Occipital lobe (tissue), 3 donors: ENCODE results near the gene NMT2. TPM values are rescaled to one million over a fixed set of nuclear protein-coding genes. Genes with fewer than 3 reads are reported as not detected.

Source experiments
- DNase-seq: peaks from one replicate; lab custom pipeline; 2025; lab: John Stamatoyannopoulos, UW
- small RNA-seq: library from RNA; depleted of rRNA; stranded (forward); fragments of <200 nt; gene quantifications from one replicate; pipeline ENCODE3, GENCODE V24; 2014
- total RNA-seq: library from RNA; depleted of rRNA; stranded (reverse); fragments of >200 nt; gene quantifications from one replicate; pipeline ENCODE4 v1.2.3, GENCODE V29; 2014

NMT2 gene
- total RNA-seq, 1 donor from 2014 or later = 57.1 TPM

- DNase-seq = no peak
Observed at GRCh38 chr10:15092855-15093408, 75.6 kb downstream of the NMT2 start.

DNA sequence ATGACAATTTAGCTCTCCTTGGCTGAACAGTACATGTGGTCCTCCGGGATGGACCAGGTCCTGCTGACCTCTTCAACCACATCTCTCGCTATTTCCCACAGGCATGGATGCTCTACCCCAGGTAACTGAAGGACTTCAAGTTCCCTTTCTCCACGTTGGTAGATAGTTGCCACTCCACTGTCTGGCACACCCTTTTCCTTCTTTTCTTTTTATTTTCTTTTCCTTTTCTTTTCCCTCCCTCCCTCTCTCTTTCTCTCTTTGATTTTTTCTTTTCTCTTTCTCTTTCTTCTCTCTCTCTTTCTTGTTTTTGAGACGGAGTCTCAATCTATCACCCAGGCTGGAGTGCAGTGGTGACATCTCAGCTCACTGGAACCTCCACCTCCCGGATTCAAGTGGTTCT is 77.1 kb downstream of the NMT2 start:
- no peak for DNase-seq

- DNase-seq = peak; percentile 78
Observed at GRCh38 chr10:15088428-15089261, 79.8 kb downstream of the NMT2 start, which contains the start of gene ACBD7. Gene ACBD7, minus strand, starts transcription at chr10:15088776. Its CDS starts 48 bp downstream, at chr10:15088728.

GRCh38 chr10:15084502-15084922 is 84.0 kb downstream of the NMT2 start:
- peak; percentile 50 for DNase-seq

DNA sequence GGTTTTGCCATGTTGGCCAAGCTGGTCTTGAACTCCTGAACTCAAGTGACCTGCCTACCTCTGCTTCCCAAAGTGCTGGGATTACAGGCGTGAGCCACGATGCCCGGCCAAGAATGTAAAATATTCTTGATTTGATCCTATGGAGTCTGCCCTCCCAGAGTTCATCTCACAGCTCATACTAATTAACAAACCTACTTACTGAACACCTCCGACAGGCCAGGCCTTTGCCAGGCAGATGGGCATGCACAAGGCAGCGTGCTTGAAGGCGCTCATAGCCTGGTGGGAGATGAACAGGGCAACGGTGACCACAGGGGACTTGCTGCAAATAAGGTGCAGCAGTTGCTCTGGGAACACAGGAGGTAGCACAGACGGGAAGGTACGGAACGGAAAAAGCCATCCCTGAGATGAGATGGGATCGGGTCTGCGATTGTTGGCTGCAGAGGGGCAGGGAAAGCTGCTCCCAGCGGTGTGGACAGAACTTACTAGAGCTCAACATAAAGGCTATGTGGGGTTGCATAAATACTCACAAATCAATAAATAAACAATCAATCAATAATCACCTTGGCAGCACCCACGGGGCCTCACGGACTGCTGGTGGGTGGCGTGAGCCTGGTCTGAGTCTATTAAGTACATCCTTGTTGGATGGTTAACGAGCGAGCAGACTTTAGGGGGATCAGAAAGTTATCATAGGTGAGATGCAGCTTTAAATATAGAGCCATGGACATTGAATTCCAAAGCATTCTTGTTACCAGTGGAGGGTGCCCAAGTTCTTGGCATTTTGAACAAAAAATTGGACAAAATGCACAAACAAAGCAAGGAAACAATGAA is 84.6 kb downstream of the NMT2 start:
- DNase-seq = no peak

GRCh38 chr10:15075421-15075820 is 93.1 kb downstream of the NMT2 start:
- DNase-seq = no peak

GRCh38 chr10:15072358-15072757 is 96.1 kb downstream of the NMT2 start:
- DNase-seq = no peak

DNA sequence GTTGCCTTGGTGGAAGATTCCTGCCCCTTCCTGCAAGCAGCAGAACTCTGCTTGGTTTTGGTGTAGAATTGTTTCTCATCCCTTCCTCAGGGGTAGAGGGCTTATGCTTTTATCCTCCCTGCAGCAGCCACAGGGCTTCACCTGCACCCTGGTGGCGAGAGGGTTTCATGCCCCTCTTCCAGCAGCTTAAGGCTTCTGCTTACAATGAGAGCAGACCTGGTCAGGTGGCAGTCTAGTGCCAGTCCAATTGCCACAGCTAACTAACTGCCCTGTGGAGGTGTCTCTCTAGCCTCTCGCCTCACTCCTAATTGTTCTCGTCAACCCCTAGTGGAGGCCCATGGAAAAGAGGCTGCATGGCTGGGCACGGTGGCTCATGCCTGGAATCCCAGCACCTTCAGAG is 99.3 kb downstream of the NMT2 start:
- no peak for DNase-seq

DNA sequence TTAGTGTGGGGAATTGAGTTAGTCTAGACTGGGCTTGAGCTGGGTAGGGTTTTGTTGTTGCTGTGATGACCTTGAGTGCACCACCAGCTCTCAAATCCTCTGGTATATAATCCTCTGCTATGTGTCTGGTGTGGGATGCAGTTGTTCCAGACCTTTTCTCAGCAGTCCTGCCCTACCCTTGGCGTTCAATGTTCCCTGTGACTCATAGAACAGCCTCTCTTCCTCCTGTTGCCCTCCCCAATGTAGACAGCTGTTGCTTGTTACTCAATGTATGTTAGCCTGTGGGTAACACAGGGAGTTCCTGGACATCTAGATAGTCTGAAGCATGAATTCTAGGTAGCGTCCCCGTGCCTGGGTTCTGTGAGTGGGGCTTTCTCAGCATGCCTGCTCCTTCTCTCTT is 99.7 kb downstream of the NMT2 start:
- no peak for DNase-seq

DNA sequence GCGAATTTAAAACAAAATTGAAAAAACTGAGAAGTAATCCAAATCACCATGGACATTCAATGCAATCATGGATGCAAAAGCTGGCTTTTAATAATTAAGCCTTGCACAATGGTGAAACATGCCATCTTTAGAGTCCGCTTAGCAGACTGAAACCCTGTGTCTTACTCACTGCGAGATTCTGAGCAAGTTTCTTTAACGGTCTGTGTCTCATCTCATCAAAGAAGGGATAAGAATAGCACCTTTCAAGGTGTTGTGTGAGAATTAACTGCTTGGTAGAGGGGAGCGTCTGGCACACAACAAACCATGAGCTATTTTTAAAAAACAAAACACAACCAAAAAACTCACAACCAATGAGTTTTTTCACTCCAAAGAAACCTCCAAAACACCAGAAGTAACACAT is 101.3 kb downstream of the NMT2 start:
- no peak for DNase-seq

DNA sequence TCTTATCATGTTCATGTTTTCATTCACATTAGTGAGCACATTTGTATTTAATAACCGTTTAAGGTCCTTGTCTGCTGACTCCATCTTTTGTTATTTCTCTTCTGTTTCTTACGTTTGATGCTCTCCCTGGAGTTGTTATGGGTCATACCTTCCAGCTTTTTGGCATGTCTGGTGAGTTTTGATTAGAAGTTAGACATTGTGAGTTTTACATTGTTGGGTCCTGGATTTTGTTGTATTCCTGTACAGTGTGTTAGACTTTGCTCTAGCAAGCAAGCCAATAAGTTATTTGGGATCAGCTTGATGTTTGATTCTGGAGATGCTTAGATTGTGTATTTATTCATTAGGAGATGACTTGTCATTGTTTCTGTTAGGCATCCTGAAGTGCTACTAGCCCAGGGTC is 107.9 kb downstream of the NMT2 start:
- no peak for DNase-seq

DNA sequence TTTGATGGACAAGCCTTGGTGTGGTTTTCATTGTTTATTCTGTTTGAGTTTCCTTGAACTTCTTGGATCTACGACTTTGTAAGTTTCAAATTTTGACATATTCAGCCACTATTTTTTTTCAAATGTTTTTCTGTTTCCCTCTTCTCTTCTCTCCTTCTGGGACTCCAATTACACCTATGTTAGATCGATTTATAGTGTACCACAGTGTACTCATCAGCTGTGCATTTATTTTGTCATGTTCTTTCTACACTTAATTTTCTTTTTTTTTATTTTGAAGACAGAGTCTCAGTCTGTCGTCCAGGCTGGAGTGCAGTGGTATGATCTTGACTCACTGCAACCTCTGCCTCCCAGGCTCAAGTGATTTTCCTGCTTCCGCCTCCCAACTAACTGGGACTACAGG is 108.6 kb downstream of the NMT2 start:
- no peak for DNase-seq

DNA sequence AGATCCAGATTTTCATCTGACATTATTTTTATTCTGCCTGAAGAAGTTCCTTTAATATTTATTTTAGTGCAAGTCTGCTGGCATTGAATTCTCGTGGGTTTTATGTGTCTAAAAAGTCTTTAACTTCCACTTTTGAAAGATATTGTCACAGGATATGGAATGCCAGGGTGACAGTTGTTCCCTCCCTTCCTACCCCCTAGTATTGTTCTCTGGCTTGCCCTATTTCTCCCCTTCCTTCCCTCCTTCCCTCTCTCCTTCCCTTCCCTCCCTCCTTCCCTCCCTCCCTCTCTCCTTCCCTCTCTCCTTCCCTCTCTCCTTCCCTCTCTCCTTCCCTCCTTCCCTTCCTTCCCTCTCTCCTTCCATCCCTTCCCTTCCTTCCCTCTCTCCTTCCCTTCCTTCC is 109.8 kb downstream of the NMT2 start:
- DNase-seq = no peak

Small RNA genes within 50 kb of the gene (small RNA-seq; reads per million reads assigned to genes)
- not detected for gene AL590365.1

Other genes starting within 250 kb of the NMT2 start
- gene DCLRE1C, start 214.6 kb downstream of the NMT2 start, total RNA-seq = 11.4 TPM
- gene MEIG1, start 209.3 kb downstream of the NMT2 start, total RNA-seq = not detected
- gene OLAH, start 124.8 kb downstream of the NMT2 start, total RNA-seq = 0.31 TPM
- gene ACBD7, start 79.9 kb downstream of the NMT2 start, total RNA-seq = 10.8 TPM
- 7.0 TPM for gene RPP38, start 71.3 kb downstream of the NMT2 start, total RNA-seq
- 31.2 TPM for gene FAM171A1, start 202.6 kb upstream of the NMT2 start, total RNA-seq